K562 (cell line): Measurements from ENCODE around the gene HMGN3. TPM values are rescaled to one million over a fixed set of nuclear protein-coding genes. Genes with fewer than 3 reads are reported as not detected.

ENCODE experiments used
- ATAC-seq: fragments of 200-7000 bp; cut with Tn5 transposase; 3 replicates; pipeline ENCODE4 v1.9.1; 2020; ENCODE audit warnings: moderate library complexity
- BruUV-seq: library from RNA; stranded (reverse); fragments of 400-500 nt; replicated peaks from 2 replicates; lab custom pipeline; 2021; lab: Mats Ljungman, UMichigan
- CTCF ChIA-PET: fragments of 300-600 bp; formaldehyde crosslinking; extraction: SDS; loops from one replicate; lab custom pipeline; 2021; ENCODE audit warnings: low intra/inter-chr PET ratio; lab: Yijun Ruan, JAX
- POLR2A ChIA-PET: fragments of 300-600, 350-650 bp; sonication (Branson Sonifier 250); formaldehyde crosslinking; extraction: SDS; loops from one replicate; lab custom pipeline; 2021; ENCODE audit warnings: antibody characterized with exemption, inconsistent platforms; lab: Yijun Ruan, JAX
- DNase-seq, 4 experiments: peaks; one replicate each; pipeline versions ENCODE4 v3.0.0 to v3.0.0-alpha.2; 2011 to 2018; ENCODE audit warnings: low spot score in 3 of 4, mixed read lengths in 3 of 4; ENCODE audit errors: extremely low read depth in 1 of 4
- FAIRE-seq: peaks from 2 replicates; lab custom pipeline; 2011; peaks lifted over from hg19 to GRCh38; lab: Jason Lieb, UNC
- H2AFZ ChIP-seq: 2 replicates; pipeline ENCODE4 v1.6.0; 2011; ENCODE audit warnings: low read depth, low read length, control low read depth, inconsistent platforms
- H3K27ac ChIP-seq: fragments of 200-600 bp; 3 replicates; pipeline ENCODE4 v1.8.0; 2011; ENCODE audit warnings: low read depth, mild to moderate bottlenecking, control low read depth, inconsistent platforms, low read length, moderate library complexity, mixed read lengths; ENCODE audit errors: extremely low read depth
- H3K27me3 ChIP-seq, 2 experiments: fragments of 300-600 bp in 1 of 2; 2 replicates in 1 of 2; 3 replicates in 1 of 2; pipeline versions ENCODE4 v1.6.0 to v1.8.0; 2011; ENCODE audit warnings: inconsistent platforms in 2 of 2, low read length in 2 of 2, mild to moderate bottlenecking in 1 of 2, mixed read lengths in 1 of 2, moderate library complexity in 1 of 2; ENCODE audit not compliant: control insufficient read depth in 2 of 2, insufficient read depth in 2 of 2
- H3K36me3 ChIP-seq: fragments of 300-600 bp; 3 replicates; pipeline ENCODE4 v1.8.0; 2011; ENCODE audit warnings: mild to moderate bottlenecking, low read length, inconsistent platforms; ENCODE audit not compliant: control insufficient read depth, insufficient read depth
- H3K4me1 ChIP-seq, 2 experiments: fragments of 200-600 bp in 1 of 2; replicated peaks in 1 of 2; 2 replicates in 1 of 2; 3 replicates in 1 of 2; pipeline versions ENCODE4 v1.5.1 to v1.8.0; 2011; ENCODE audit warnings: inconsistent platforms in 2 of 2, low read length in 2 of 2, mild to moderate bottlenecking in 1 of 2, mixed read lengths in 1 of 2, moderate library complexity in 1 of 2; ENCODE audit not compliant: control insufficient read depth in 2 of 2, insufficient read depth in 2 of 2
- H3K4me2 ChIP-seq: 2 replicates; pipeline ENCODE4 v1.6.1; 2011; ENCODE audit warnings: low read length, control low read depth, inconsistent platforms, mixed read lengths; ENCODE audit not compliant: insufficient read depth
- H3K4me3 ChIP-seq: fragments of 200-600 bp; sonication (generic), shearing (Covaris generic); 2 replicates; pipeline ENCODE4 v1.5.1; 2016; ENCODE audit warnings: control low read depth, inconsistent platforms
- H3K79me2 ChIP-seq: fragments of 200-600 bp; 3 replicates; pipeline ENCODE4 v1.8.0; 2011; ENCODE audit warnings: low read length, inconsistent platforms; ENCODE audit not compliant: control insufficient read depth, insufficient read depth
- H3K9ac ChIP-seq, 2 experiments: 2 replicates each; pipeline versions ENCODE4 v1.6.0 to v1.6.1; 2011; ENCODE audit warnings: low read depth in 2 of 2, low read length in 2 of 2, control low read depth in 1 of 2, inconsistent platforms in 1 of 2, mild to moderate bottlenecking in 1 of 2, mixed read lengths in 1 of 2; ENCODE audit not compliant: insufficient read depth in 1 of 2
- H3K9me1 ChIP-seq: one replicate; pipeline ENCODE4 v1.6.0; 2011; ENCODE audit warnings: inconsistent platforms, mild to moderate bottlenecking, low read length, moderate library complexity; ENCODE audit not compliant: control insufficient read depth, insufficient read depth
- H3K9me3 ChIP-seq: replicated peaks from 2 replicates; pipeline ENCODE4 v1.5.1; 2011; ENCODE audit warnings: low read depth, low read length, inconsistent platforms; ENCODE audit not compliant: control insufficient read depth, insufficient read depth
- H4K20me1 ChIP-seq: replicated peaks from 2 replicates; pipeline ENCODE4 v1.6.1; 2011; ENCODE audit warnings: low read length, inconsistent platforms, mixed read lengths; ENCODE audit not compliant: control insufficient read depth, insufficient read depth
- FOXM1 ChIP-seq, 2 experiments: fragments of 450-650 bp in 1 of 2; sonication (generic) in 1 of 2; formaldehyde crosslinking in 1 of 2; IDR thresholded peaks; 2 replicates each; pipeline versions ENCODE4 v1.6.1 to v1.9.0; 2017 to 2022; ENCODE audit warnings: low read depth in 2 of 2, mild to moderate bottlenecking in 2 of 2, missing genetic modification reagents in 1 of 2, moderate library complexity in 1 of 2
- ILK ChIP-seq: fragments of 450-650 bp; IDR thresholded peaks from 2 replicates; pipeline ENCODE4 v1.6.1; 2016; ENCODE audit warnings: missing genetic modification characterization, low read depth, mild to moderate bottlenecking, missing compliant biosample characterization, moderate library complexity, borderline replicate concordance
- KAT7 ChIP-seq: sonication (generic); formaldehyde crosslinking; IDR thresholded peaks from 2 replicates; pipeline ENCODE4 v1.8.0; 2022; ENCODE audit warnings: missing genetic modification reagents, mild to moderate bottlenecking, borderline replicate concordance
- PURB ChIP-seq: sonication (generic); formaldehyde crosslinking; IDR thresholded peaks from 2 replicates; pipeline ENCODE4 v1.9.0; 2021; ENCODE audit warnings: low read depth, mild to moderate bottlenecking, missing genetic modification reagents
- RCOR1 ChIP-seq, 2 experiments: IDR thresholded peaks; 2 replicates each; pipeline ENCODE4 v1.6.1; 2012; ENCODE audit warnings: low read depth in 2 of 2, low read length in 2 of 2, borderline replicate concordance in 1 of 2, improper control_type of control experiment in 1 of 2
- RFX7 ChIP-seq: fragments of 250-450 bp; sonication (Bioruptor Pico); IDR thresholded peaks from 2 replicates; pipeline ENCODE4 v1.5.1; 2021; ENCODE audit warnings: mild to moderate bottlenecking
- STAT5B ChIP-seq: fragments of 250-450 bp; sonication (Bioruptor Pico); IDR thresholded peaks from 2 replicates; pipeline ENCODE4 v1.8.0; 2021; ENCODE audit warnings: mild to moderate bottlenecking, inconsistent platforms
- U2AF1 ChIP-seq: fragments of 200-400 bp; formaldehyde crosslinking; optimal IDR thresholded peaks from 2 replicates; pipeline ENCODE3; 2017; ENCODE audit warnings: mild to moderate bottlenecking, low read depth, low read length, moderate library complexity
- ZBTB8A ChIP-seq: fragments of 450-650 bp; IDR thresholded peaks from 2 replicates; pipeline ENCODE4 v1.6.1; 2018; ENCODE audit warnings: mild to moderate bottlenecking, moderate library complexity; ENCODE audit not compliant: partially characterized antibody
- ZNF239 ChIP-seq: fragments of 250-450 bp; sonication (Bioruptor Pico); IDR thresholded peaks from 2 replicates; pipeline ENCODE4 v1.4.0; 2020; ENCODE audit warnings: mild to moderate bottlenecking
- ZNF436 ChIP-seq: fragments of 250-450, 450-650 bp; sonication (Bioruptor Pico); formaldehyde crosslinking; IDR thresholded peaks from 2 replicates; pipeline ENCODE4 v1.7.0; 2020; ENCODE audit warnings: mild to moderate bottlenecking
- WGBS: fragments of 100-300 bp; shearing (Covaris generic); methylation state at CpG from one replicate; pipeline ENCODE4 v1.1.6; 2016; ENCODE audit warnings: low coverage, mixed read lengths; ENCODE audit not compliant: insufficient coverage; ENCODE audit errors: missing lambda C conversion rate; 5-methylcytosine and 5-hydroxymethylcytosine counted together
- in situ Hi-C: fragments of 300-500 bp; cut with MboI; formaldehyde crosslinking; loops from 4 replicates; pipeline ENCODE4 v1.15.0; 2018; ENCODE audit warnings: inconsistent platforms, mixed read lengths
- intact Hi-C: fragments of 100-400 bp; cut with micrococcal nuclease; formaldehyde crosslinking; loops from 2 replicates; pipeline ENCODE4 v1.14.2; 2022
- polyA plus RNA-seq, 8 experiments: library from polyadenylated mRNA; depleted of rRNA in 4 of 8; stranded (reverse) in 5 of 8; unstranded in 3 of 8; fragments of >200 nt; fragmentation: Nextera tagmentation in 2 of 8; fragmentation: Illumina TruSeq in 1 of 8; extraction: Ambion mirVana in 2 of 8; extraction: Trizol in 1 of 8; gene quantifications; 2 replicates each; pipeline versions ENCODE4 v1.2.1 to v1.2.3, GENCODE V29; 2011 to 2014; ENCODE audit warnings: inconsistent platforms in 1 of 8, missing spikeins in 1 of 8
- total RNA-seq, 7 experiments: library from RNA; depleted of rRNA in 6 of 7; stranded (reverse); fragments of >200 nt in 6 of 7; fragmentation: Illumina TruSeq in 2 of 7; extraction: Trizol in 2 of 7; gene quantifications; 2 replicates each; pipeline versions ENCODE4 v1.2.1 to v1.2.3, GENCODE V29; 2011 to 2021; ENCODE audit warnings: low replicate concordance in 1 of 7
- TF ChIP-seq, protein P1 (sequence below): sonication (generic); formaldehyde crosslinking; IDR thresholded peaks from 2 replicates; pipeline ENCODE4 v1.8.0; 2023; ENCODE audit warnings: missing genetic modification reagents, mild to moderate bottlenecking, borderline replicate concordance
- TF ChIP-seq, protein P2 (sequence below): fragments of 250-450 bp; sonication (Bioruptor Pico); IDR thresholded peaks from 2 replicates; pipeline ENCODE4 v1.4.0; 2020; ENCODE audit warnings: borderline replicate concordance
- TF ChIP-seq, protein P3 (sequence below): sonication (generic); formaldehyde crosslinking; IDR thresholded peaks from 2 replicates; pipeline ENCODE4 v1.9.0; 2022; ENCODE audit warnings: mild to moderate bottlenecking, missing genetic modification reagents

The HMGN3 gene
- total and polyA plus RNA-seq, 9 of the 15 experiments (the other 6 are each of a cell fraction or from before 2014, with no cell fraction given): 42.1 to 154 (median 88.1) TPM

DNA sequence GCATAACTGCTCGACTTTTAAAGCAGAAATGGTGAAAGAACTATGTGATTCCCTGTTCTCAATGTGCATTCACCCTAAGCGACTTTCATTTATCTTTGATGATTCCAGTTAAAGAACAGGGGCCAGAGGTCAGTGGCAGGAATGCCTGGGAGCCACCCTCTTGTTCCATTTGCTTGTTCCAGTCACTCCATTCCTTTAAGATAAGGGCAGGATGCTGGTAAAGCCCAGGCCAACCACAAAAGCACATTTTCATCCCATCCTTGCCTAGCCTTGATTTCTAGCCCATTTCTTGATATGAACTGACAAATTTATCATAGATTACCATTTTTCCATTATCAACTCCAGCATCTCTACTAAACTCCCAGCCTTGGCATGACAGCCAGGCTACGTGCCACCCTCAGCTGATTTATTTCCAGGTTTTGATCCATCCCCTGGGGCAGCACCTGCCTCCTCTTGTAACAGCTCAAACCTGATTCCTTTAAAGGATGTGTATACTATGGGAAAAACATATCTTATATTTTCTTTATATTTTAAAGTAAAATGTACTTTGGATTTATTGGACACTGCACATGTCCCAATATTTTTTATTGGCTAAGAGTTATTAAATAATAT lies 19.2 kb downstream of the HMGN3 start:
- Histone ChIP-seq H3K9ac (no peak overlapping the region), H3K79me2 (peaks cover 3% of the 10 kb centered on the region; the same call in 1 of the 3 replicates), H3K36me3 (no peaks in the 10 kb centered on the region), H3K27ac (no peak overlapping the region), H3K9me1 (no peaks in the 10 kb centered on the region), H4K20me1 (0 out of 2 replicates have a peak, but pooled peaks cover 3% of the 10 kb centered on the region), H3K4me1 (no peaks in the 10 kb centered on the region; a peak in 1 of 5 replicates), H3K4me2 (no peak overlapping the region), H3K9me3 (no peaks in the 10 kb centered on the region), H3K27me3 (no peaks in the 10 kb centered on the region), H2AFZ (no peak overlapping the region), H3K4me3 (no peak overlapping the region)
- intact Hi-C loops: no loop called here
- whole genome bisulfite sequencing: 46% methylated on average over 3 of the region's 3 CpGs
- no TSS peak for BruUV-seq
- ChIA-PET POLR2A (no interaction called here), CTCF (no interaction called here)
- in situ Hi-C loops: no loop called here
- ATAC-seq: no peak
- no peak for FAIRE-seq
- no peak for DNase-seq
- TF ChIP-seq ZBTB8A (no peak), ILK (tag) (no peak), STAT5B (CRISPR knock-in tag) (no peak), KAT7 (CRISPR knock-in tag) (no peak), RCOR1 (IDR thresholded peaks at IDR 0.05; ENCODE audit: borderline replicate concordance in 1 of 2, low read depth in 2 of 2, low read length in 2 of 2) (no peak), ZNF436 (CRISPR knock-in tag) (no peak), U2AF1 (no peak), FOXM1 (IDR thresholded peaks at IDR 0.05; ENCODE audit: low read depth) (no peak), FOXM1 (CRISPR knock-in tag; IDR thresholded peaks at IDR 0.05; ENCODE audit: low read depth) (no peak), PURB (no peak), RFX7 (CRISPR knock-in tag) (no peak), ZNF239 (CRISPR knock-in tag) (no peak)
- TF ChIP-seq, protein P1, sequence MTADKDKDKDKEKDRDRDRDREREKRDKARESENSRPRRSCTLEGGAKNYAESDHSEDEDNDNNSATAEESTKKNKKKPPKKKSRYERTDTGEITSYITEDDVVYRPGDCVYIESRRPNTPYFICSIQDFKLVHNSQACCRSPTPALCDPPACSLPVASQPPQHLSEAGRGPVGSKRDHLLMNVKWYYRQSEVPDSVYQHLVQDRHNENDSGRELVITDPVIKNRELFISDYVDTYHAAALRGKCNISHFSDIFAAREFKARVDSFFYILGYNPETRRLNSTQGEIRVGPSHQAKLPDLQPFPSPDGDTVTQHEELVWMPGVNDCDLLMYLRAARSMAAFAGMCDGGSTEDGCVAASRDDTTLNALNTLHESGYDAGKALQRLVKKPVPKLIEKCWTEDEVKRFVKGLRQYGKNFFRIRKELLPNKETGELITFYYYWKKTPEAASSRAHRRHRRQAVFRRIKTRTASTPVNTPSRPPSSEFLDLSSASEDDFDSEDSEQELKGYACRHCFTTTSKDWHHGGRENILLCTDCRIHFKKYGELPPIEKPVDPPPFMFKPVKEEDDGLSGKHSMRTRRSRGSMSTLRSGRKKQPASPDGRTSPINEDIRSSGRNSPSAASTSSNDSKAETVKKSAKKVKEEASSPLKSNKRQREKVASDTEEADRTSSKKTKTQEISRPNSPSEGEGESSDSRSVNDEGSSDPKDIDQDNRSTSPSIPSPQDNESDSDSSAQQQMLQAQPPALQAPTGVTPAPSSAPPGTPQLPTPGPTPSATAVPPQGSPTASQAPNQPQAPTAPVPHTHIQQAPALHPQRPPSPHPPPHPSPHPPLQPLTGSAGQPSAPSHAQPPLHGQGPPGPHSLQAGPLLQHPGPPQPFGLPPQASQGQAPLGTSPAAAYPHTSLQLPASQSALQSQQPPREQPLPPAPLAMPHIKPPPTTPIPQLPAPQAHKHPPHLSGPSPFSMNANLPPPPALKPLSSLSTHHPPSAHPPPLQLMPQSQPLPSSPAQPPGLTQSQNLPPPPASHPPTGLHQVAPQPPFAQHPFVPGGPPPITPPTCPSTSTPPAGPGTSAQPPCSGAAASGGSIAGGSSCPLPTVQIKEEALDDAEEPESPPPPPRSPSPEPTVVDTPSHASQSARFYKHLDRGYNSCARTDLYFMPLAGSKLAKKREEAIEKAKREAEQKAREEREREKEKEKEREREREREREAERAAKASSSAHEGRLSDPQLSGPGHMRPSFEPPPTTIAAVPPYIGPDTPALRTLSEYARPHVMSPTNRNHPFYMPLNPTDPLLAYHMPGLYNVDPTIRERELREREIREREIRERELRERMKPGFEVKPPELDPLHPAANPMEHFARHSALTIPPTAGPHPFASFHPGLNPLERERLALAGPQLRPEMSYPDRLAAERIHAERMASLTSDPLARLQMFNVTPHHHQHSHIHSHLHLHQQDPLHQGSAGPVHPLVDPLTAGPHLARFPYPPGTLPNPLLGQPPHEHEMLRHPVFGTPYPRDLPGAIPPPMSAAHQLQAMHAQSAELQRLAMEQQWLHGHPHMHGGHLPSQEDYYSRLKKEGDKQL (CRISPR knock-in tag): no peak
- TF ChIP-seq, protein P2, sequence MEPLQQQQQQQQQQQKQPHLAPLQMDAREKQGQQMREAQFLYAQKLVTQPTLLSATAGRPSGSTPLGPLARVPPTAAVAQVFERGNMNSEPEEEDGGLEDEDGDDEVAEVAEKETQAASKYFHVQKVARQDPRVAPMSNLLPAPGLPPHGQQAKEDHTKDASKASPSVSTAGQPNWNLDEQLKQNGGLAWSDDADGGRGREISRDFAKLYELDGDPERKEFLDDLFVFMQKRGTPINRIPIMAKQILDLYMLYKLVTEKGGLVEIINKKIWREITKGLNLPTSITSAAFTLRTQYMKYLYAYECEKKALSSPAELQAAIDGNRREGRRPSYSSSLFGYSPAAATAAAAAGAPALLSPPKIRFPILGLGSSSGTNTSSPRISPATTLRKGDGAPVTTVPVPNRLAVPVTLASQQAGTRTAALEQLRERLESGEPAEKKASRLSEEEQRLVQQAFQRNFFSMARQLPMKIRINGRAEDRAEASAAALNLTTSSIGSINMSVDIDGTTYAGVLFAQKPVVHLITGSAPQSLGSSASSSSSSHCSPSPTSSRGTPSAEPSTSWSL (CRISPR knock-in tag): no peak
- TF ChIP-seq, protein P3, sequence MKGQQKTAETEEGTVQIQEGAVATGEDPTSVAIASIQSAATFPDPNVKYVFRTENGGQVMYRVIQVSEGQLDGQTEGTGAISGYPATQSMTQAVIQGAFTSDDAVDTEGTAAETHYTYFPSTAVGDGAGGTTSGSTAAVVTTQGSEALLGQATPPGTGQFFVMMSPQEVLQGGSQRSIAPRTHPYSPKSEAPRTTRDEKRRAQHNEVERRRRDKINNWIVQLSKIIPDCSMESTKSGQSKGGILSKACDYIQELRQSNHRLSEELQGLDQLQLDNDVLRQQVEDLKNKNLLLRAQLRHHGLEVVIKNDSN (CRISPR knock-in tag): no peak
